Body of pancreas (tissue), 4 donors: Measurements from ENCODE around the gene TRIM16. TPM values are rescaled to one million over a fixed set of nuclear protein-coding genes. Genes with fewer than 3 reads are reported as not detected.
A peak's percentile ranks its signal among the peaks of the same experiment; 100 is the strongest.
"Not testable (repeated sequence)": the region's sequence is repeated elsewhere in the genome, so short reads cannot be mapped to it uniquely, and the experiment has no call there.

Experiments used
- ATAC-seq: fragments of 150-250 bp; one replicate; pipeline ENCODE4 v1.9.1; 2016
- DNase-seq, 4 donors: peaks; one replicate each; pipeline ENCODE4 v3.0.0-alpha.2; 2019
- H3K27ac ChIP-seq, 4 donors: fragments of 200-600 bp; sonication (generic); 1 replicate in 3 of 4; 2 replicates in 1 of 4; pipeline versions ENCODE4 v1.5.1 to v1.6.1; 2016 to 2019; ENCODE audit warnings: mild to moderate bottlenecking in 1 of 4, mixed read lengths in 1 of 4, moderate library complexity in 1 of 4
- H3K27me3 ChIP-seq, 2 donors: fragments of 200-600 bp; sonication (generic); one replicate each; pipeline ENCODE4 v1.6.0; 2016; ENCODE audit warnings: mild to moderate bottlenecking in 1 of 2
- H3K36me3 ChIP-seq, 2 donors: fragments of 200-600 bp; sonication (generic); replicated peaks in 1 of 2; 2 replicates each; pipeline ENCODE4 v1.5.1; 2016; ENCODE audit warnings: low read depth in 2 of 2; ENCODE audit not compliant: insufficient read depth in 1 of 2
- H3K4me1 ChIP-seq: fragments of 200-600 bp; sonication (generic); one replicate; pipeline ENCODE4 v1.6.0; 2016
- H3K4me3 ChIP-seq, 2 donors: fragments of 200-600 bp; sonication (generic); 1 replicate in 1 of 2; 2 replicates in 1 of 2; pipeline ENCODE4 v1.5.1; 2016 to 2019
- H3K9me3 ChIP-seq, 3 donors: fragments of 200-600 bp; sonication (generic); 1 replicate in 2 of 3; 2 replicates in 1 of 3; pipeline ENCODE4 v1.5.1; 2016
- POLR2A ChIP-seq, 3 donors: fragments of 450-650 bp; IDR thresholded peaks; one replicate each; pipeline ENCODE4 v1.6.1; 2016; ENCODE audit warnings: antibody characterized with exemption in 3 of 3, mild to moderate bottlenecking in 2 of 3
- WGBS, 2 donors: methylation state at CpG; one replicate each; pipeline ENCODE4 v1.1.5; 2017; 5-methylcytosine and 5-hydroxymethylcytosine counted together
- intact Hi-C: fragments of 100-400 bp; cut with DNase I; formaldehyde crosslinking; loops from one replicate; pipeline ENCODE4 v1.15.1; 2023
- total RNA-seq, 2 donors: library from RNA; depleted of rRNA; stranded (reverse); fragments of >200 nt; gene quantifications; one replicate each; pipeline ENCODE4 v1.1.0, GENCODE V29; 2016
- TF ChIP-seq, protein P1 (sequence below), 7 experiments: fragments of 450-650 bp in 4 of 7; fragments of 200-600 bp in 3 of 7; sonication (generic) in 3 of 7; IDR thresholded peaks; one replicate each; pipeline ENCODE4 v1.5.1; 2016 to 2019; ENCODE audit warnings: antibody characterized with exemption in 7 of 7

TRIM16 gene
- 10 to 100 TPM in 1 of 2 donors, 1 to 10 TPM in 1; 4.9 to 34.6 TPM for total RNA-seq

GRCh38 chr17:15683824-15684478 is at the start of gene TRIM16:
TRIM16 (minus strand) TSS chr17:15684311; CDS start chr17:15651609, 32,702 bp downstream.
- WGBS, 2 donors, result 0 to 1% methylated on average over 25 to 32 of the region's 35 CpGs
- H3K36me3 ChIP-seq, intact Hi-C loops, H3K4me1 ChIP-seq, H3K27me3 ChIP-seq, H3K9me3 ChIP-seq: not testable (repeated sequence)
- ATAC-seq (peak; percentile 89), DNase-seq (peak; percentile 66 to 77 (median 70))
- Histone ChIP-seq H3K27ac (peak within 1 kb of the TSS in 2 of 4 donors; percentile 47 to 50), H3K4me3 (peak within 1 kb of the TSS; percentile 27 to 47)
- peak in 2 of 3 donors; percentile 20 to 22 for TF ChIP-seq POLR2A (IDR thresholded peaks at IDR 0.05)
- TF ChIP-seq, protein P1, sequence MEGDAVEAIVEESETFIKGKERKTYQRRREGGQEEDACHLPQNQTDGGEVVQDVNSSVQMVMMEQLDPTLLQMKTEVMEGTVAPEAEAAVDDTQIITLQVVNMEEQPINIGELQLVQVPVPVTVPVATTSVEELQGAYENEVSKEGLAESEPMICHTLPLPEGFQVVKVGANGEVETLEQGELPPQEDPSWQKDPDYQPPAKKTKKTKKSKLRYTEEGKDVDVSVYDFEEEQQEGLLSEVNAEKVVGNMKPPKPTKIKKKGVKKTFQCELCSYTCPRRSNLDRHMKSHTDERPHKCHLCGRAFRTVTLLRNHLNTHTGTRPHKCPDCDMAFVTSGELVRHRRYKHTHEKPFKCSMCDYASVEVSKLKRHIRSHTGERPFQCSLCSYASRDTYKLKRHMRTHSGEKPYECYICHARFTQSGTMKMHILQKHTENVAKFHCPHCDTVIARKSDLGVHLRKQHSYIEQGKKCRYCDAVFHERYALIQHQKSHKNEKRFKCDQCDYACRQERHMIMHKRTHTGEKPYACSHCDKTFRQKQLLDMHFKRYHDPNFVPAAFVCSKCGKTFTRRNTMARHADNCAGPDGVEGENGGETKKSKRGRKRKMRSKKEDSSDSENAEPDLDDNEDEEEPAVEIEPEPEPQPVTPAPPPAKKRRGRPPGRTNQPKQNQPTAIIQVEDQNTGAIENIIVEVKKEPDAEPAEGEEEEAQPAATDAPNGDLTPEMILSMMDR (IDR thresholded peaks at IDR 0.05), result peak in 1 of 7 experiments; percentile 11

- ATAC-seq, H3K4me3 ChIP-seq, H3K27ac ChIP-seq, H3K27me3 ChIP-seq, H3K4me1 ChIP-seq, intact Hi-C loops, H3K9me3 ChIP-seq, H3K36me3 ChIP-seq, DNase-seq: not testable (repeated sequence)
- WGBS, 2 donors, result 75 to 78% methylated on average over 2 to 8 of the region's 10 CpGs
These were observed 49.2 kb upstream of the TRIM16 start for GRCh38 chr17:15733174-15733789.

DNA sequence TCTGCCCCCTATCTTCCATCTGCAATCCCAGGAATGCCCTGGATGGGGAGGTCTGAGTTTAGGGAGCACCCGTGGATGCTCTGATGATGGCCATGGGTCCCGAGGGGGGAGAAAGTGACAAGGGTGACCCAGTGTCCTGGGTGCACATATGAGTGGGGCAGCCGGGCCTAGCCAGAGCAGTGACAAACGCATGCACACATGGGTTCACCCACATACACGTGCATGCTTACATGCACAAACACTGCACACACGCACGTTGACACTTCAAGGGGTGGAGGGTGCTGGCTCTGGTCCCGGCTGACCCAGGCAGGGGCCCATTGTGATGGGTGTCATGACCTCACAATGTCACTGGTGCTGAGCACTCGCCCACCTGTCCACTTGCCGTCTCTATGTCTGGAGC is 47.8 kb upstream of the TRIM16 start, which contains the start of gene TBC1D26:
Gene TBC1D26, plus strand, starts transcription at position 384 of the 400 bp plus-strand sequence. CDS start 3,066 bp downstream, outside the sequence.
- H3K4me1 ChIP-seq, H3K27ac ChIP-seq, H3K4me3 ChIP-seq, H3K9me3 ChIP-seq, intact Hi-C loops, H3K27me3 ChIP-seq, H3K36me3 ChIP-seq, ATAC-seq, DNase-seq: not testable (repeated sequence)
- WGBS, 2 donors, result 84 to 90% methylated on average over 2 to 9 of the region's 10 CpGs

GRCh38 chr17:15730535-15730934 is 46.4 kb upstream of the TRIM16 start:
- H3K4me3 ChIP-seq, ATAC-seq, H3K27ac ChIP-seq, DNase-seq, H3K4me1 ChIP-seq, H3K36me3 ChIP-seq, H3K9me3 ChIP-seq, intact Hi-C loops, H3K27me3 ChIP-seq: not testable (repeated sequence)
- WGBS, 2 donors, result 70% methylated on average over 10 of the region's 14 CpGs; no CpG with 5 or more reads in 1 of the 2 donors

DNA sequence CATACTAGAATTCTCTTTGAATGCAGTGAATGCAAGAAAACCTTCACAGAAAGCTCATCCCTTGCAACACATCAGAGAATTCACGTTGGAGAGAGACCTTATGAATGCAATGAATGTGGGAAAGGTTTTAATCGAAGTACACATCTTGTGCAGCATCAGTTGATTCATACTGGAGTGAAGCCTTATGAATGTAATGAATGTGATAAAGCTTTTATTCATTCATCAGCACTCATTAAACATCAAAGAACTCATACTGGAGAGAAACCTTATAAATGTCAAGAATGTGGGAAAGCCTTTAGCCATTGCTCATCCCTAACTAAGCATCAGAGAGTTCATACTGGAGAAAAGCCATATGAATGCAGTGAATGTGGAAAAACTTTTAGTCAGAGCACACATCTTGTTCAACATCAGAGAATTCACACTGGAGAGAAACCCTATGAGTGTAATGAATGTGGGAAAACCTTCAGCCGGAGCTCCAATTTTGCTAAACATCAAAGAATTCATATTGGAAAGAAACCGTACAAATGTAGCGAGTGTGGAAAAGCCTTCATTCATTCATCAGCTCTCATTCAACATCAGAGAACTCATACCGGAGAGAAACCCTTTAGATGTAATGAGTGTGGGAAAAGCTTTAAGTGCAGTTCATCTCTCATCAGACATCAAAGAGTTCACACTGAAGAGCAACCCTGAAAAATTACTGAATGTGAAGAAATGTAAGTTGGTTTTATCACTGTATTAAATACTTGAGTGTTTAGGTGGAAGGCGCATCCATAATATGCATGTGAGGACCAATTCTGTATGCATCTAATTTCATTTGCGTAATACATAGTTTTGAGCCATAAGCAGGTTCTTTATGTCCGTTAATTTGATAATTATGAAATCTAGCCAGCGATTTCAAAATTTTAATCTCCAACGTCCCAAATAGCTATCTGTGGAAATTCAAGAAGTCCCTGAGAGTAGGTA is 32.8 kb upstream of the TRIM16 start:
- H3K36me3 ChIP-seq, intact Hi-C loops, DNase-seq, H3K27ac ChIP-seq, ATAC-seq, H3K4me1 ChIP-seq, H3K4me3 ChIP-seq, H3K27me3 ChIP-seq: not testable (repeated sequence)
- WGBS, 2 donors, result 84 to 95% methylated on average over 10 to 11 of the region's 11 CpGs
- peaks cover 0 to 14% (median 0%) of the 10 kb centered on the region in 3 donors for H3K9me3 ChIP-seq

DNA sequence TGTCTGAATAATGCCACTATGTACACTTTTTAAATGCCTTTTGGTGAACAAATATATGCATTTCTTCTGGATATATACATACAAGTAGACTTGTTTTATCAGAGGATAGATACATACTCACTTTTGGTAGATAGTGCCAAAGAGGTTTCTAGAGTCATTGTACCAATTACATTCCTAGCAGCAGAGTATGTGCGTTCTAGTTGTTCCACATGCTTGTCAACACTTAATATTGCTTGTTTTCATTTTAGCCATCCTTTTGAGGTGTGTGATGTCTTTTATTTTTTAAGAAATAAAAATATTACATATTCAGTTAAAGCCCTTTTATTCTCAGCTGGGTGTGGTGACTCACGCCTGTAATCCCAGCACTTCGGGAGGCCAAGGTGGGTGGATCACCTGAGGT is 24.8 kb upstream of the TRIM16 start:
- intact Hi-C loops, H3K27ac ChIP-seq, DNase-seq, H3K36me3 ChIP-seq, H3K4me3 ChIP-seq, H3K4me1 ChIP-seq, H3K9me3 ChIP-seq, ATAC-seq, H3K27me3 ChIP-seq: not testable (repeated sequence)
- 85 to 89% methylated on average over 3 of the region's 3 CpGs for WGBS, 2 donors

- ATAC-seq, H3K4me1 ChIP-seq, intact Hi-C loops, H3K27ac ChIP-seq, H3K9me3 ChIP-seq, H3K27me3 ChIP-seq, H3K36me3 ChIP-seq, DNase-seq, H3K4me3 ChIP-seq: not testable (repeated sequence)
- 97% methylated on average over 32 of the region's 32 CpGs for WGBS, 2 donors
These were observed 20.7 kb upstream of the TRIM16 start for GRCh38 chr17:15704813-15705212.

GRCh38 chr17:15704239-15704638 is 20.1 kb upstream of the TRIM16 start:
- WGBS, 2 donors, result 97% methylated on average over 23 of the region's 33 CpGs; no CpG with 5 or more reads in 1 of the 2 donors
- H3K9me3 ChIP-seq, H3K27ac ChIP-seq, DNase-seq, H3K36me3 ChIP-seq, H3K27me3 ChIP-seq, ATAC-seq, H3K4me3 ChIP-seq, intact Hi-C loops, H3K4me1 ChIP-seq: not testable (repeated sequence)

- H3K4me3 ChIP-seq, result peak overlapping the region in 1 of 2 donors; percentile 23
- H3K9me3 ChIP-seq, DNase-seq, H3K36me3 ChIP-seq, intact Hi-C loops, H3K27me3 ChIP-seq, H3K4me1 ChIP-seq: not testable (repeated sequence)
- peak; percentile 4 for ATAC-seq
- no CpG with 5 or more reads among the region's 21 CpGs for WGBS, 2 donors
- H3K27ac ChIP-seq, result peak overlapping the region in 1 of 4 donors; percentile 21
These were observed 15.8 kb upstream of the TRIM16 start for GRCh38 chr17:15699937-15700336.
